Right hindlimb (tissue), 1 donor: ENCODE data around the gene RAX.

Source experiments
- DNase-seq: peaks from one replicate; pipeline ENCODE4 v3.0.0-alpha.2; 2018

Gene RAX

GRCh38 chr18:59272891-59273758 is at the start of gene RAX:
RAX (minus strand) TSS chr18:59273454; CDS start chr18:59273206, 248 bp downstream.
- no peak for DNase-seq

DNA sequence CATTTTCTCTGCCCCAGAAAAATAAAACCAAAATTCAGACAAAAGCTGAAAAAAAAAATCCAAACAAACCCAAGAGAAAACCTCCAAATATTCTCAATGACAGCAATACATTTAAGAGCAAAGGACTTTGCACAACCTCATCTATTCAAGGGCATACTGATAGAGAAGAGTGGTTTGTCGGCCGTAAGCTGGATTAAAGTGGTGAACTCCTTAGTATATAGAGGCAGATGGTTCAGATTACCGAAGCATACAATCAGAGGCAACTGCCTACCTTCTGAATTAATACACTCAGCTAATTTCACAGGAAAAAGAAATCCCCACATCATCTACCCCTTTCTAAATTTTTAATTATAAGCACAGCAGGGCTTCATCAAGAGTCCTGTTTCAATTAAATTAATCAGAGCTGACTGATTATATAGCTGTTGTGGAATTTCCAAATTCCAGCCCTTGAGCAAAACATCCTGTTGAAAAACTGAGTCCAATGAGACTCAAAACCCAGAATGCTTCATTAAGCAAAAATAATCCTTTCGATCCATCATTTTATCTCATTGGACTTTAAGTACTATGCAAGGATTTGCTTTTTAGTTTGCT is 45.3 kb upstream of the RAX start, which contains the start of gene CPLX4:
Gene CPLX4 (minus strand): TSS at position 190 of the 591 bp plus-strand sequence. CDS start 187 bp downstream, at position 3.
- no peak for DNase-seq

- no peak for DNase-seq
Observed at GRCh38 chr18:59311631-59312030, 38.4 kb upstream of the RAX start.

- no peak for DNase-seq
Observed at GRCh38 chr18:59308938-59309260, 35.6 kb upstream of the RAX start.

DNA sequence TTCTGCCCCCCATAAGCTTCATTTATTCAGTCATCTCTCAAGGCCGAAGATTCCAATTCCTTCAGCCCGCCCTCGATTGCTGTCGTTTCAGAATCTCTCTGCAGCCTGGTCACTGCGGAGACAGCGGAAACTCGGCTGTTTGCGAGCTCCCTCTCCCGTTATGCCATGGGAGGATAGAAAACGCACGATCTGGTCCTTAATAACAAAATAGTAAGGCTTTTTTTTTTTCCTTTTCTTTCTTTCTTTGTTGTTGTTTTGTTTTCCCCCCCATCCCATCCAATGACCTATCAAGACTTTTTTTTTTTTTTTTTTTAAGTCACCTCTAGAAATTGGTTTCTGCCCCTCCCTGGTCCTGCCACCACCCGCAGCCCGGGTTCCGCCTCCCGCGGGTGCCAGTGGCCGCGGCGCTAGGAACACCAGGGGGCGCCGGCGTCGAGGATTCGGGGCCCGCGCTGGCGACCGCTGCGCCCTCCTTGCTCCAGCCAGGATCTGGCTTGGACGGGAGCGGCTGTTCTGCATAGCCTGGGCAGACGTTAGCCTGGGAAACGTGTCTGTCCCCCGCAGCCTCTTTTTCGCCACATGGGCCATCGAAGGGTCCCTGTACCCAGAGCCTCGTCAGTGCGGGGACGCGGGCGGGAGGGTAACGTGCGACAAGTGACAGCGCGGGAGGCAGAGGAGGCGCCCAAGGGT is 35.1 kb upstream of the RAX start:
- DNase-seq = peak; percentile 85

GRCh38 chr18:59306640-59307039 is 33.4 kb upstream of the RAX start:
- DNase-seq = no peak

DNA sequence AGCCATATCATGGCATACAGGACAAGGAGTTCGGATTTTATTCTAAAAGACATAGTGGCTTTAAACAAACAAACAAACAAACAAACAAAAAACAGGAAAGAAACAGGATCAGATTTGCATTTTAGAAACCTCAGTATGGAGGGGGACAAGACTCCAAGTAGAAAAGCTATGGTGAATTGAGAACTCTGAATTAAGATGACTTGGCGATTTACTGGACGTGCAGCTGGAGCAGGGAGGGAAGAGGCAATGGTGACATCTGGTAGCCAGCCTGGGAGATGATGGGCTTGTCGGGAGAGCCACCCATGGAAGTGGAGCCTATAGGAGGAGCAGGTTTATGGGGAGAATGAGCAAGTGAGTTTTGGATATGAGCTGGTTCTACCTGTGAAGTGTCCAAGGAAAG is 32.0 kb upstream of the RAX start:
- DNase-seq = no peak

DNA sequence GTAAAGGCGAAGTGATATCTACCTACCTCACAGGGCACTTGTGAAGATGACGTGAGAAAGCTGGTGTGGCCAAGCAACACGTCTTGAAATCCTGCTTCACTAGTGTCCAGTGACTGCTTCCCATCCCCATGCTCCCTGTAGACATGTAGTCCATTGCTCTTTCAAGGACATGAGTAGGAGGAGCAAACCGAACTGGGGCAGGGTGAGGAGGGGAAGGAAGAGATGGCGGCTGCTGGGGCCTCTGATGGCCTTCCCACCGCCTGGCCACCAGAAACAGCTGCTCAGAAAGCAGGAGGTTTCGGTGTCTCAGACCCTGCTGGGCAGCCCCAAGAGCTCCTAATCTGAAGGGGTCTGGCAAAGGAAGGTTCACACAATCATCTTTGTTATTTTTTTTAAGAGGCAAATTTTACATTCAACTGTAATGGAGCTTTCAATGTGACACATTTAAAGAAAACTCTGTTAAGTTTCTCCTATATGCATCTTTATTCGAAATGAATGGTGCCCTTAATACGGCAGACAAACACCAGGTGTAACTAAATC is 30.5 kb upstream of the RAX start:
- DNase-seq = no peak

- no peak for DNase-seq
Observed at GRCh38 chr18:59303006-59303405, 29.8 kb upstream of the RAX start.

DNA sequence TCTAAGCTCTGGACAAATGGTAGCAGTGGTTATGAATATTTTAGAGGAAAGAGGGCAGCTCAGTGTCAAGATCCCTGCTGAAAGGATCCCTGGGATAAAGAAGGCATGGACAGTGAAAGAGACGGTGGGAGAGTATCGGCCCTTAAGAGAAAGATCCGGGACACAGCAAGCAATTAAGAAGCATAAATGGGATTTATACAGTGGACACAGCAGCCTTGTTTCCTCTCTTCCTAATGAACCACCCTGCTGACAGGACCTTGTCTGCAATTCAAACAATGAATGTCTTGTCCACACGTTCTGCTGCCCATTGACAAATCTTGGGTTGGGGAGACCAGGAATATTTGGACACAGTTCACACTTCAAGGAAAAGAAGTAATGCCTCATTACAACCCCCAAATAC is 28.7 kb upstream of the RAX start:
- DNase-seq = no peak

- no peak for DNase-seq
Observed at GRCh38 chr18:59300676-59301285, 27.5 kb upstream of the RAX start.

- DNase-seq = no peak
Observed at GRCh38 chr18:59298871-59299270, 25.6 kb upstream of the RAX start.

GRCh38 chr18:59293317-59293716 is 20.1 kb upstream of the RAX start:
- no peak for DNase-seq

DNA sequence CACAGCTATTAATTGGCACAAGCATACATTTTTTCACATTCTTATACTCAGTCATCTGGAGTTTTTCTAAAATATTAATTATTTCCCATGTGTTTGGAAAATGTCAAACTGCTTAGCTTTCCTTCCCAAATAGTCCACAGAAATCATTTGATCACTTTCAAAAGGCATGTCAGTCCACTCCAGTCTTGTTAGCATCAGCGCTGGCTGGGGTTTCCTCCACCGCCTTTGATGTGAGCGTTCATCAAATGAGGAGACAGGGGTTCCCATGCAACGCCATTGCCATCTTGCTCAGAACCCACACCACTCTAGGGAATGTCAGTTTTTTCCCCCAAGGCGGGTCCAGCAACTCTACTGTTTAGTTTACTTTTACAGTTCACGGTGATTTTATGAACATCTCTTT is 13.1 kb upstream of the RAX start:
- no peak for DNase-seq

DNA sequence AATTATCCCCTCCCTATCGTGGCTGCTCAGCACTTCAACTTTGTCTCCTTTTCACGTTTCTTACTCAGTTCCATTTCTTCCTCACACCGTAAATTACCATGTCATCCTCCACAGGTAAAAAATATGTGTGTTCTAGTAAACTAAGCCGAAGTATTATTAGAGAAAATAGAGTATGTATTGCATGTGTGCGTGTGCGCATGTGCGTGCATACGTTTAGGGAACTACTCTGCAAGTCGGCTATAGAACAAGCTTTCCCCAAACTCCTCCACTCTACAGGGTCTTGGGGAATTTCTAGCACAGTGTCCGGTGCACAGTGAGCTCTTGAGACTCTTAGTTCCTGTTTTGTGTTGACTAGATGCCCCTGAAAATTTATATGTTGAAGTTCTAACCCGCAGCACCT is 9.1 kb upstream of the RAX start:
- DNase-seq = no peak

DNA sequence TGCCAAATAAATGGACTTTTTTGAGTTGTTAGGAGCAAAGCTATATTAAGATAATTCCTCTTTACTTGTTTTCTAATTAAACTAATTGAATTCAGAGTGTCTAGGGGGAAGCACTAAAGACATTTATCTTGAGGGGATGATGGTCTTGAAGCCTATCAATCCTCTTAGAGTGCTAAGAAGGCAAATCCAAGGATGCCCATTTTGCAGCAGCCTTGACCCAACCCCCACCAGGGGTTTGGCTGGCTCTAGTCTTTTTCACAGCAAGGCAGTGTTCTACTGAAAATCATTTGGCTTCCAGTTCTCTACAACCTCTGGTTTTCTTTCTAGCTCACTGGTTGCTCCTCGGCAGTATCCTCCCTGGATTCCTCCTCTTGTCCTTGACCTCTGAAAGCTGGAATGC is 6.5 kb upstream of the RAX start:
- DNase-seq = no peak

DNA sequence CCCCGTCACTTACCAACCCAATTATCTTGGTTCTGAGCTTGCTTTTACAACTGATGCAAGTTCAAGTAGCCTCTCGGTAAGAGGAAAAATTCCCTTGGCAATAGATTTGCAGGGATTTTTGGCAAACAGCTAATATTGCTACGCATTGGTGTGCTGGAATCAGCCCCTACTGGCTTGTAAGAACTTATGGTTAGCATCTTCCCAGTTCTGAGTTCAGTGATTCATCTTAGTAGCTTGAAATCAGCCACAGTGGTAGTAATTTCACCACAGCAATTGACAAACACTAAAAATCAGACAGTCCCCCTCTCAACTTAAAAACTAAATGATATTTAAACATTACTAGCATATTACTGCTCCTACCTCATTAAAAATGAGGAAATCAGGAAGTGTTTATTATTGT is 5.9 kb upstream of the RAX start:
- DNase-seq = no peak

DNA sequence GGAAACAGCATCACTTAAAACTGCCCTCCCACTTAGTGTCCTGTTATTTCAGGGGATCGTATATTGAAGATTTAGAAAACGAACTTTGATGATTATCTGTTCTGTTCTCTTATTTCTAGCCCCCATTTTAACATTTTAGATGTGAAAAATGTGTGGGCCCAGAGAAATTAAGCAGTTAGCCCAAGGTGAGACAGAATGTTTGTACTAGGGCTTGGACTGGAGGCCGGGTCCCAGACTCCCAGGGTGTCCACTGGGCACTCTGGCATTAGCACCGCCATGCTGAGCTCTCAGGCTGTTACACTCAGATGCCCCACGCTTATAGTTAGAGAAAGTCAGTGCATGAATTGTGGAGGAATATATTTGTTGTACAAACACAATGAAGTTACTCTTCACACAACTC is 5.5 kb upstream of the RAX start:
- DNase-seq = no peak

- no peak for DNase-seq
Observed at GRCh38 chr18:59276047-59276446, 2.8 kb upstream of the RAX start.

DNA sequence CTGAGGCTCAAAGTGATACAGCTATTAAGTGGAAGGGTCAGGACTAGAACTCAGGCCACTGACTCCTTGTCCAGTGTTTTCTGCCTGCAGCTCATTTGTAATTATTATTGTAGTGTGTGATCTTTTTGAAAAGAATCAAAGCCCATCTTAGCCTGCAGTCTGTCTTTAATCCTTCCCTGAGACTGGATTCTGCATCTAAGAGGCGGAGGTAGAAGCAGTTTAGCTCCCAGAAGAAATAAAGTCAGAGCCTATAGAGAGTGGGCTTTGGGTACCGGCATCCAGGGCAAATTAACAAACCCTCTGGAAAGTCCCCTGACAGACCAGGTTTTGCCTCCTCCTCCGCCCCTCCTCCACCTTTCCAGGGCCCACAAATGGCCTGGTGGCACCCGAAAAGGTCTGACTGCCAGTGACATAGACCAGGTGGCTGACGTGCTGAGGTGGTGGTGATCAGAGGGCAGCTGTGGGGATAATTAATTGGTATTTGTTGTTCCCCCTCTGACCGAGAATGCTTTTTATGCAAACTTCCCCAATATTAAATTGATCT is 2.2 kb upstream of the RAX start:
- no peak for DNase-seq

DNA sequence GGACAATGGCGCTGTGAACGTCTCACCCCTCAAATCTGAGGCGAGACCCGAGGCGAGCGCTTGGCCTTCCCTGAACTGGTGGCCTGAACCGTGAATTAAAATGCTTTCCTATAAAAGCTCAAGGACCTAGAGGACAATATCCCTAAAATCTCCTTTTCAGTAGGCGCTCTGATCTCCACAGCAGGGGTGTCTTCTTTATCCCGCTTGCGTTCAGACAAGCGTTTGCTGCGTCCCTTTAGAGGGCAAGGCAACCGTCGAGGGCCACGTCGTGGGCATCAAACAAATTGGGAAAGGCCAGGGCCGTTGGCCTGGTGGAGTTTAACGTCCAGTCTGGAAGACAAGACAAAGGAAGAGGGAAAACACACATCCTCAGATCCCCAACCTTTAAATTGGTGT is 1.3 kb upstream of the RAX start:
- DNase-seq = no peak

DNA sequence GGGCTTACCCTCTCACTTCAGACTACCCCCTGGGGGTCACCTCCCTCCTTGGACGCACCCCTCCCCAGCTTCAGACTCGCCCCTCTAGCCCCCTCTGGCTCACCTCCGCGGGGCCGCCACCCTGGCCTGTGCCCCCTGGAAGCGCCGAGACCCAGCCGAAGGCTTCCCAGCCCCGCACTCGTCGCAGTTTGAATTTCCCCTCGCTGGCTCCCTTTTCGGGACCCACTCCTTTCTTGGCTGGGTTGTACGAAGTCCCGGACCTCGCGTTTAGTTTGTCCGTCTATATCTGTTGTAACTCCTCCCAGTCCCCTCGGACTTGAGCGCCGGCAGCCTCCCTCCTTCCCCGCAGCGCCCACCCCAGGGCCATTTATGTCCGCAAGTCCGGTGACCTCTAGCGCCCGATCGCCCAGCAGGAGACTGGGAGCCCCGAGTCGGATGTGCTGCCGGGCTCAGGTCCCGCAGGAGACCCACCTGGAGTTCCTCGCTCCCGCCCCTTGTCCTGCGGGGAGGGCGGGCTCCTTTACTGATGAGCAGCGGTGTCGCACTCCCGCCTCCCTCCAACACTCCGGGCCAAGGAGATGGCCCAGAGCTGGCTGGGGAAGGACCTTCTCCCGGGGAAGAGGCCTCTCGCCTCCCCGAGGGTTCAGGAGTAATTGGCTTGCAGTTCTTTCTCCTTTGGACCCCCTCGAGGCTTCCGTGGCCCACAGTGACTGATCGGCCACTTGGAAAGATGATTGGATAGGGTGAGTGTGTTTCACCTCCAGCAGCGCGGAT is 692 bp upstream of the RAX start:
- no peak for DNase-seq
